HepG2 (cell line): Measurements from ENCODE around the gene ADIPOR2. TPM values are rescaled to one million over a fixed set of nuclear protein-coding genes. Genes with fewer than 3 reads are reported as not detected.
"Not testable (repeated sequence)": the region's sequence is repeated elsewhere in the genome, so short reads cannot be mapped to it uniquely, and the experiment has no call there.

Experiments
- ATAC-seq: fragments of 200-7000 bp; cut with Tn5 transposase; 3 replicates; pipeline ENCODE4 v1.9.1; 2020; ENCODE audit warnings: mild to moderate bottlenecking, moderate library complexity
- BruUV-seq: library from RNA; stranded (reverse); fragments of 400-500 nt; replicated peaks from 2 replicates; lab custom pipeline; 2021; lab: Mats Ljungman, UMichigan
- CTCF ChIA-PET: fragments of 300-600 bp; formaldehyde crosslinking; extraction: SDS; loops from one replicate; lab custom pipeline; 2021; ENCODE audit warnings: low total read pairs, inconsistent platforms, low intra/inter-chr PET ratio; lab: Yijun Ruan, JAX
- POLR2A ChIA-PET: fragments of 350-600 bp; sonication (Branson Sonifier 250); formaldehyde crosslinking; loops from one replicate; lab custom pipeline; 2020; ENCODE audit warnings: antibody characterized with exemption, inconsistent platforms; lab: Yijun Ruan, JAX
- DNase-seq: peaks from one replicate; pipeline ENCODE4 v3.0.0-alpha.2; 2015; ENCODE audit warnings: low spot score
- FAIRE-seq: peaks from 3 replicates; lab custom pipeline; 2011; peaks lifted over from hg19 to GRCh38; lab: Jason Lieb, UNC
- H2AFZ ChIP-seq: one replicate; pipeline ENCODE4 v1.6.1; 2011; ENCODE audit warnings: low read length, inconsistent platforms
- H3K27ac ChIP-seq: fragments of 300-600 bp; 3 replicates; pipeline ENCODE4 v1.8.0; 2011; ENCODE audit warnings: mixed run types, mild to moderate bottlenecking, mixed read lengths, low read length, inconsistent platforms; ENCODE audit not compliant: insufficient read depth; ENCODE audit errors: extremely low read length
- H3K27me3 ChIP-seq, 2 experiments: fragments of 200-600 bp in 1 of 2; 2 replicates in 1 of 2; 3 replicates in 1 of 2; pipeline versions ENCODE4 v1.6.0 to v1.8.0; 2011; ENCODE audit warnings: low read length in 2 of 2, mild to moderate bottlenecking in 2 of 2, moderate library complexity in 2 of 2, inconsistent platforms in 1 of 2; ENCODE audit not compliant: insufficient read depth in 2 of 2, control insufficient read depth in 1 of 2
- H3K36me3 ChIP-seq, 2 experiments: fragments of 200-600 bp in 1 of 2; replicated peaks in 1 of 2; 2 replicates in 1 of 2; 3 replicates in 1 of 2; pipeline versions ENCODE4 v1.5.1 to v1.8.0; 2011; ENCODE audit warnings: low read length in 2 of 2, inconsistent platforms in 1 of 2; ENCODE audit not compliant: insufficient read depth in 2 of 2, control insufficient read depth in 1 of 2
- H3K4me1 ChIP-seq: 2 replicates; pipeline ENCODE4 v1.5.1; 2012; ENCODE audit warnings: low read length, inconsistent platforms; ENCODE audit not compliant: insufficient read depth
- H3K4me2 ChIP-seq: 2 replicates; pipeline ENCODE4 v1.6.0; 2011; ENCODE audit warnings: low read depth, low read length, inconsistent platforms
- H3K4me3 ChIP-seq, 3 experiments: fragments of 200-600 bp in 1 of 3; sonication (generic), shearing (Covaris generic) in 1 of 3; replicated peaks in 1 of 3; 2 replicates each; pipeline ENCODE4 v1.5.1; 2011 to 2016; ENCODE audit warnings: low read length in 3 of 3, inconsistent platforms in 2 of 3, low read depth in 2 of 3, mild to moderate bottlenecking in 2 of 3, control low read depth in 1 of 3, mixed read lengths in 1 of 3; ENCODE audit not compliant: insufficient read depth in 1 of 3
- H3K79me2 ChIP-seq: one replicate; pipeline ENCODE4 v1.6.1; 2011; ENCODE audit warnings: low read length, inconsistent platforms; ENCODE audit not compliant: insufficient read depth
- H3K9ac ChIP-seq: 2 replicates; pipeline ENCODE4 v1.6.0; 2011; ENCODE audit warnings: mild to moderate bottlenecking, low read depth, low read length, inconsistent platforms; ENCODE audit not compliant: insufficient read depth
- H3K9me3 ChIP-seq: 2 replicates; pipeline ENCODE4 v1.5.1; 2012; ENCODE audit warnings: mild to moderate bottlenecking, low read length
- H4K20me1 ChIP-seq: 2 replicates; pipeline ENCODE4 v1.6.0; 2011; ENCODE audit warnings: inconsistent platforms, mild to moderate bottlenecking, low read length, moderate library complexity; ENCODE audit not compliant: insufficient read depth
- ATF7-NPFF ChIP-seq: sonication (generic); formaldehyde crosslinking; IDR thresholded peaks from 2 replicates; pipeline ENCODE4 v1.8.1; 2023; ENCODE audit warnings: mild to moderate bottlenecking, low read depth, missing genetic modification reagents, moderate library complexity
- NFE2L2 ChIP-seq: fragments of 150-350 bp; IDR thresholded peaks from 2 replicates; pipeline ENCODE4 v1.6.1; 2014; ENCODE audit warnings: low read length
- NFYB ChIP-seq: sonication (generic); formaldehyde crosslinking; IDR thresholded peaks from 2 replicates; pipeline ENCODE4 v1.4.0; 2020; ENCODE audit warnings: missing genetic modification reagents
- WGBS: methylation state at CpG from one replicate; pipeline ENCODE4 v1.1.6; 2017; ENCODE audit warnings: low lambda C conversion rate; 5-methylcytosine and 5-hydroxymethylcytosine counted together
- in situ Hi-C: cut with HindIII; loops from 2 replicates; pipeline ENCODE4 v1.10.0; 2017; ENCODE audit warnings: low pct_unique_long_range_greater_than_20kb; ENCODE audit not compliant: extremely low pct_ligation_motif_present
- intact Hi-C: fragments of 100-400 bp; cut with micrococcal nuclease; formaldehyde crosslinking; loops from one replicate; pipeline ENCODE4 v1.10.0; 2022; ENCODE audit not compliant: unreplicated experiment
- polyA plus RNA-seq, 8 experiments: library from polyadenylated mRNA; depleted of rRNA in 3 of 8; stranded (reverse) in 7 of 8; unstranded in 1 of 8; fragments of >200 nt; fragmentation: Illumina TruSeq in 4 of 8; extraction: Trizol in 4 of 8; gene quantifications; 2 replicates each; pipeline versions ENCODE4 v1.2.1 to v1.2.3, GENCODE V29; 2011 to 2016; ENCODE audit warnings: low read depth in 4 of 8, missing spikeins in 1 of 8, mixed read lengths in 1 of 8; ENCODE audit not compliant: insufficient read depth in 1 of 8
- total RNA-seq, 5 experiments: library from RNA; depleted of rRNA; stranded (reverse); fragments of >200 nt; fragmentation: Illumina TruSeq; extraction: Trizol; gene quantifications; 2 replicates each; pipeline ENCODE4 v1.2.3, GENCODE V29; 2016; ENCODE audit warnings: low read depth in 1 of 5

ADIPOR2 gene
- total and polyA plus RNA-seq, 2 of the 13 experiments (the other 11 are each of a cell fraction or from before 2014, with no cell fraction given), result 35.2 to 52.2 TPM

- H3K79me2 ChIP-seq, result peaks cover 99% of the 10 kb centered on the region
- H3K9me3 ChIP-seq, result no peaks in the 10 kb centered on the region
- ATAC-seq (no peak), DNase-seq (no peak), FAIRE-seq (no peak)
- BruUV-seq, result no TSS peak
- intact Hi-C loops (loop anchor here (2.0 kb wide), 1 partner anchor 14 kb away; no protein-coding TSS in a partner anchor), in situ Hi-C loops (loop anchor here (10.0 kb wide), 1 partner anchor 78 kb away; no protein-coding TSS in a partner anchor)
- no peak overlapping the region for H3K27ac ChIP-seq
- POLR2A ChIA-PET, result no interaction called here
- H3K36me3 ChIP-seq, result peaks cover 1 to 4% of the 10 kb centered on the region in 2 experiments; a peak in 2 of 5 replicates
- H3K4me2 ChIP-seq, result no peak overlapping the region; the same call in 1 of the 2 replicates
- no peaks in the 10 kb centered on the region for H3K27me3 ChIP-seq
- no peak overlapping the region for H3K4me3 ChIP-seq
- H3K9ac ChIP-seq, result no peak overlapping the region
- TF ChIP-seq ATF7-NPFF (CRISPR knock-in tag) (no peak), NFE2L2 (peak; percentile 31; the same call in 1 of the 2 replicates)
- peaks cover 70% of the 10 kb centered on the region for H4K20me1 ChIP-seq
- 89% methylated on average over 1 of the region's 1 CpG for WGBS
- CTCF ChIA-PET, result no interaction called here
- no peak overlapping the region for H2AFZ ChIP-seq
- peaks cover 80% of the 10 kb centered on the region for H3K4me1 ChIP-seq
Observed at GRCh38 chr12:1707051-1707450, 16.2 kb downstream of the ADIPOR2 start.

- H2AFZ ChIP-seq, DNase-seq, H3K4me3 ChIP-seq, H3K9ac ChIP-seq, H3K4me2 ChIP-seq, intact Hi-C loops, H3K9me3 ChIP-seq, H3K27me3 ChIP-seq, BruUV-seq, H3K27ac ChIP-seq, FAIRE-seq, H3K36me3 ChIP-seq, ATAC-seq: not testable (repeated sequence)
- Histone ChIP-seq H3K79me2 (peaks cover 99% of the 10 kb centered on the region), H4K20me1 (peaks cover 56% of the 10 kb centered on the region), H3K4me1 (peaks cover 71% of the 10 kb centered on the region)
- ChIA-PET POLR2A (interaction anchor here (1.0 kb wide), 1 partner anchor 19 kb away, joined by 5 read pairs; the partner anchor contains the start of gene ADIPOR2), CTCF (interaction anchor here (0.9 to 1.5 kb wide), 2 partner anchors 81 to 82 kb away, joined by 3 to 7 read pairs; no protein-coding TSS in a partner anchor)
- in situ Hi-C loops, result loop anchor here (10.0 kb wide), 1 partner anchor 75 kb away; no protein-coding TSS in a partner anchor
- over 99% methylated on average over 5 of the region's 5 CpGs for WGBS
- TF ChIP-seq NFYB (CRISPR knock-in tag), result 0 out of 2 replicates have a peak, but pooled peaks have one; percentile 34
Observed at GRCh38 chr12:1709968-1710367, 19.1 kb downstream of the ADIPOR2 start.
